NCI-H226 (cell line): ENCODE data around the gene SLC37A1.
"Not testable (repeated sequence)": the region's sequence is repeated elsewhere in the genome, so short reads cannot be mapped to it uniquely, and the experiment has no call there.

ENCODE experiments used
- DNase-seq: peaks from one replicate; pipeline ENCODE4 v3.0.0-alpha.2; 2015

The SLC37A1 gene

GRCh38 chr21:42513151-42513984, at the start of gene SLC37A1:
Gene SLC37A1, plus strand, starts transcription at chr21:42513852. Its CDS starts 4,603 bp downstream, at chr21:42518455.
- DNase-seq = peak; percentile 16

GRCh38 chr21:42463861-42464515, 49.7 kb upstream of the SLC37A1 start:
- DNase-seq = peak; percentile 51

GRCh38 chr21:42465008-42465802, 48.4 kb upstream of the SLC37A1 start:
- DNase-seq = no peak

GRCh38 chr21:42465803-42466127, 47.9 kb upstream of the SLC37A1 start:
- no peak for DNase-seq

- no peak for DNase-seq
Measured at GRCh38 chr21:42466700-42467099, 47.0 kb upstream of the SLC37A1 start.

- DNase-seq = no peak
Measured at GRCh38 chr21:42467140-42467983, 46.3 kb upstream of the SLC37A1 start.

- DNase-seq = no peak
Measured at GRCh38 chr21:42468491-42469131, 45.0 kb upstream of the SLC37A1 start.

- no peak for DNase-seq
Measured at GRCh38 chr21:42469272-42469671, 44.4 kb upstream of the SLC37A1 start.

GRCh38 chr21:42469726-42470125, 43.9 kb upstream of the SLC37A1 start:
- not testable (repeated sequence) for DNase-seq

GRCh38 chr21:42471206-42471605, 42.4 kb upstream of the SLC37A1 start:
- DNase-seq = no peak

GRCh38 chr21:42471716-42472330, 41.8 kb upstream of the SLC37A1 start:
- no peak for DNase-seq

- no peak for DNase-seq
Measured at GRCh38 chr21:42472521-42472920, 41.1 kb upstream of the SLC37A1 start.

- DNase-seq = no peak
Measured at GRCh38 chr21:42473498-42474042, 40.1 kb upstream of the SLC37A1 start.

GRCh38 chr21:42474043-42474831, 39.4 kb upstream of the SLC37A1 start:
- peak; percentile 50 for DNase-seq

- peak; percentile 41 for DNase-seq
Measured at GRCh38 chr21:42475036-42475435, 38.6 kb upstream of the SLC37A1 start.

- DNase-seq = no peak
Measured at GRCh38 chr21:42475526-42476387, 37.9 kb upstream of the SLC37A1 start.

- no peak for DNase-seq
Measured at GRCh38 chr21:42476388-42477331, 37.0 kb upstream of the SLC37A1 start.

GRCh38 chr21:42478504-42478903, 35.1 kb upstream of the SLC37A1 start:
- DNase-seq = no peak
